NCI-H226 (cell line): ENCODE measurements around the gene NOTUM.
"Not testable (repeated sequence)": the region's sequence is repeated elsewhere in the genome, so short reads cannot be mapped to it uniquely, and the experiment has no call there.

Source experiments
- DNase-seq: peaks from one replicate; pipeline ENCODE4 v3.0.0-alpha.2; 2015

Gene NOTUM

DNA sequence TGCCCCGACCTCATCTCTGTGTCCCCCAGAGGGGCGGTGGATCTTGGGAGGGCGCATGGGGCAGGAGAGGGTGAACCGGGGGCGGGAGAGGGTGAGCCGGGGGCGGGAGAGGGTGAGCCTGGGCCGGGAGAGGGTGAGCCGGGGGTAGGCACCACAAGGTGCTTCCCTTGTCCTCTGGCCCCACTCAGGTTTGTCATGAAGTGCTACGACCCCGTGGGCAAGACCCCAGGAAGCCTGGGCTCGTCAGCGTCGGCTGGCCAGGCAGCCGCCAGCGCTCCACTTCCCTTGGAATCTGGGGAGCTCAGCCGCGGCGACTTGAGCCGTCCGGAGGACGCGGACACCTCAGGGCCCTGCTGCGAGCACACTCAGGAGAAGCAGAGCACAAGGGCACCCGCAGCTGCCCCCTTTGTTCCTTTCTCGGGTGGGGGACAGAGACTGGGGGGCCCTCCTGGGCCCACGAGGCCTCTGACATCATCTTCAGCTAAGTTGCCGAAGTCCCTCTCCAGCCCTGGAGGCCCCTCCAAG lies 35.3 kb upstream of the NOTUM start:
- DNase-seq: no peak

- no peak for DNase-seq
These were observed 34.7 kb upstream of the NOTUM start for GRCh38 chr17:81995463-81996231.

DNA sequence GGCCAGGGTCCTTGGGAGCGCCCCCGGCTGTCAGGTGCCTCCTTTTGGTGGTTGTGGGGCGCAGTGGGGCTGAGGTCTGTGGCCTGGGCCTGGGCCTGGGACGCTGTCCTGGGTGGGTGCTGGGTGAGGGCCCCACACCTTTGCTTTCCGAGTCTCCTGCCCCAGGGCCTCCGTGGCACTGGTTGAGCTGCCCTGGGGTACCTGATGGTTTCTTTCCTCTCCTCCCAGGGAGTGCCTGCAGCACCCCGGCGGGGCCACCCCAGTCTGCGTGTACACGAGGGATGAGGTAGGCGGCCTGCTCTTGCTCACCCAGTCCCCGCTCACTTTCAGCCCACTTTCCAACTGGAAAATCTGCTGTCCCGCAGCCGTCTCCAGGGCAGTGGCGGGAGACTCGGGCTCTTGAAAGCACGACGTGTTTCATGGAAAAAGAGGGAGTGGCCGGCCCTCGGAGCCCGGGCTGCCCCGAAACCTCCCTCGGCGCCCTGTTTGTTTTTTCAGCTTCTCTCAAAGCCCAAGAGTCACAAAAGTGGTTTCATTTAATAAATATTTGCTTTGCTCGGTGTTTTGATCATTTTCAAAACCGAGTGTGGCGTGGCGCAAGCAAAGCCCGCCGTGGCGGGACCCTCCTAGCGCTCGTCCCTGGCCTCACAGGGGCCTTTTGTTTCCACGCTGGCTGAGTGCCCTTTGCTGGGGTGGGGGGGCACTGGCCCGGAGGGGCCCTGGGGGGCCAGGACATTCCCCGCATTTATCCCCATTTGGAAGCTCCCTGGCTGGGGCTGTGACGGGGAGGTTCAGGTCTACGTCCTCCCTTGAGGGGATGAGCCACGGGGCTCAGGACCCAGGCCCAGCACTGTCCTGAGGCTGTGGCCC lies 33.8 kb upstream of the NOTUM start:
- no peak for DNase-seq

DNA sequence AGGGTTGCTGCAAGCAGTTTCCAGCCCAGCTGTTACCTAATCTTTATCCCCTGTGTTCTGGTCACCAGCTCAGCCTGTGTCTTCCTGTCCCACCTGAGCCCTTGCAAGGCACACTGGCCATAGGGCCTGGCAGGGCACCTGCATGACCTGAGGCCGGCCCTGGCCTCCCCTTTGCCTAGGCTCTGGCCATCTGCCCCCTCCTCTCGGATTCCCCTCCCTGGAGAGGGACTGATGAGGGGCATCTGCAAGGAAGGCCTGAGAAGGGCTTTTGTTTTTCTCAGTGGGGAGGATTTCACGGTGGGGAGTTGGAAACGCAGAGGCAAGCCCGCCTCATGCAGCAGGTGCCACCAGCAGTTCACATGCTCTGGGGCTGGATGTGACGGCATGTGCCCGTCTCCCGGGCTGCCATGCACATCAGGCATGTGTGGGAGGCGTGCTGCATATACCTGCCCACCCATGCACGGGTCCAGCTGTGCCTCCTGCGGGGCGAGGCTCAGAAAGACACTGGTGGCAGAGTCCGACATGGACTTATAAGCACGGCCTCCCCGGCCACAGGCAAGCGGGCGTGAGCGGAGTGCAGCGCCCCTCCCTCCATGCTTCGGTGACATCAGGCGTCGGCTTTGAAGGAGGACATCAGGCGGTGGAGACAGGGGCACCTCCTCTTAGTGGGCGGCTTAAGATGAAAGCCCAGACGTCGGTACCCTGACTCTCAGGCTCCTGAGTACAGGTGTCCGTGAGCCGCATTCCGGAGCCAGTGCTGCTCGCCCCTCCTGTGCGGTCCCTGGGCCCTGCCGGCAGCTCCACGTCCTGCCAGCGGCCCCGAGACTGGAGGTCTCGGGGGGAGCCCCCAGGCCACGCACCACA lies 33.0 kb upstream of the NOTUM start:
- DNase-seq: no peak

- DNase-seq: no peak
These were observed 31.5 kb upstream of the NOTUM start for GRCh38 chr17:81992306-81993102.

- no peak for DNase-seq
These were observed 30.8 kb upstream of the NOTUM start for GRCh38 chr17:81991684-81992305.

GRCh38 chr17:81990836-81991683 lies 30.1 kb upstream of the NOTUM start:
- DNase-seq: no peak

- no peak for DNase-seq
These were observed 26.3 kb upstream of the NOTUM start for GRCh38 chr17:81987161-81987770.

DNA sequence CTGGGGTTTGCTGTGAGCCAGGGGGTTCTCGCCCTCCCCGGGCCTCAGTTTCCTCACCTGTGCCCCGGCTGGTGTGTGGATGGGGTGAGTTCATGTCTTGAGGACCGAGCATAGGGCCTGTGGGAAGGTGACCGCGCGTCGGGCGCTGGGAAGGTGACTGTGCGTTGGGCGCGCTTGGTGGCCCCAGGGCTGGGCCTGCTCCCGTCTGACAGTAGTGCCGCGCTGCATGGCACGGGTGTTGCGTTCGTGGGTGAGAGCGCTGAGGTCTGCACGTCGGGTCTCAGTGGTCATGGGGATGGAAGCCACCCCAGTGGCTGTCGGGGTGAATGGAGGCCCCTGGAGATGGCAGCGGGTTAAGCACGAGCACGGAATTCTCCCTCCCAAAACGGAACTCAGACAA lies 25.6 kb upstream of the NOTUM start:
- no peak for DNase-seq

DNA sequence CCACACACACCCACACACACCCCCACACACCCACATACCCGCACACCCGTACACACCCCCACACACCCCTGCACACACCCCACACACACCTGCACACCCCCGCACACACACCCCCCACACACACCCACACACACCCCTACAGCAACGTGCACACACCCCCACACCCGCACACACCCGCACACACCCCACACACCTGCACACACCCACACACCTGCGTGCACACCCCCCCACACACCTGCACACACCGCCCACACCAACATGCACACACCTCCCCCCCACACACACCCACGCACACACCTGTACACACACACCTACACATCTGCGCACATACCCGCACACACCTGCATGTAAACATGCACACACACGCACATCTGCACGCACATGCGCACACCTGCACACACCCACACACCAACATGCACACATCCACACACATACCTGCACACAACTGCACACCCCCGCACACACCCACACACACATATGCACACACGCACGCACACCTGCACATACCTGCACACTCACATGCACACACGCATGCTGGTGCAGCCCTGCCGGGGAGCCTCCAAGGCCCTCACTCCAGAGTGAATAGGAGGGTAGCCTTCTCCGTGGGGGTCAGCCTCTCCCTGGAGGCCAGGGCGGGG lies 23.9 kb upstream of the NOTUM start:
- DNase-seq: no peak

DNA sequence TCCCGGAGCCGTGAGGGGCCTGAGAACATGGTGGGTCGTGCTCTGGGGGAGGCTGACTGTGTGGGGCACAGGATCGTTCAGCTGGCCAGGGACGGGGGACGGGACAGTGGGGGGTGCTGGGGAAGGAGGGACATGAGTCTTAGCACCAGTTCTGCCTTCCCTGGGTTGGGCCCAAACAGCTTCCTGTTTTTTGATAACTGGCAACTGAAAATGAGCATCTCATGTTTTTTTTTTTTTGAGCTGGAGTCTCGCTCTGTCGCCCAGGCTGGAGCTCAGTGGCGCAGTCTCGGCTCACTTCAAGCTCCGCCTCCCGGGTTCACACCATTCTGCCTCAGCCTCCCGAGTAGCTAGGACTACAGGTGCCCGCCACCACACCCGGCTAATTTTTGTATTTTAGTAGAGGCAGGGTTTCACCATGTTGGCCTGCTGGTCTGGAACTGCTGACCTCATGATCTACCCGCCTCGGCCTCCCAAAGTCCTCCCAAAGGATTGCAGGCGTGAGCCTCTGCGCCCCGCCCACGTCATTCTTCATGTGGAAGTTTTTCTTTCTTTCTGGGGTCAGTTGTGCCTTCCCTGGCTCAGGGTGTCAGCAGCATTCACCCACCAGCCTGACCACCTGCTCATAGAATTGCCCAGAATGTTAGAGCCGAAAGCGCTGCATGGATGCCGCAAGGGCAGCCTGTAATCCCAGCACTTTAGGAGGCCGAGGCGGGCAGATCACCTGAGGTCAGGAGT lies 22.8 kb upstream of the NOTUM start:
- DNase-seq: no peak

DNA sequence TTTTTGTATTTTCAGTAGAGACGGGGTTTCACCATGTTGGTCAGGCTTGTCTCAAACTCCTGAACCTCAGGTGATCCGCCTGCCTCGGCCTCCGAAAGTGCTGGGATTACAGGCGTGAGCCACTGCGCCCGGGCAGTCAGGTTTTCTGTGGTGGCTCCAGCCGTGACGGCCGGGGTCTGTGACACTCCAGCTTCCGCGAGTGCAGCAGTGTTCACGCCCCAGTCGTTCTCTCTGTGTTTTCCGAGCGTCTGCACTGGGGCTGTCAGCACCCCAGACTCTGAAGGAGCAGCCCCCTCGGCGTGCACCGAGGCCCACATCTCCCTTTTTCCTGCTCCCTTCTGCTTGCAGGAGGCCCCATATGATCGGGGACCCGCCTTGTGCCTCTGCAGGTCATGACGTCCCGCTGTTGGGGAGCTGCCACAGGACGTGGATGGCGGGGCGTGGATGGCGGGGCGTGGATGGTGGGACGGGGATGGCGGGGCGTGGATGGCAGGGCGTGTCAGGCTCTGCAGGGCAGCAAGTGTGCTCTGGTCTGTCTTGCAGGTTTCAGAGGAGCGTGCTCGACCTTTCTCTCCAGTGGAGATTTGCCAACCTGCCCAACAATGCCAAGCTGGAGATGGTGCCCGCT lies 22.1 kb upstream of the NOTUM start:
- DNase-seq: no peak

DNA sequence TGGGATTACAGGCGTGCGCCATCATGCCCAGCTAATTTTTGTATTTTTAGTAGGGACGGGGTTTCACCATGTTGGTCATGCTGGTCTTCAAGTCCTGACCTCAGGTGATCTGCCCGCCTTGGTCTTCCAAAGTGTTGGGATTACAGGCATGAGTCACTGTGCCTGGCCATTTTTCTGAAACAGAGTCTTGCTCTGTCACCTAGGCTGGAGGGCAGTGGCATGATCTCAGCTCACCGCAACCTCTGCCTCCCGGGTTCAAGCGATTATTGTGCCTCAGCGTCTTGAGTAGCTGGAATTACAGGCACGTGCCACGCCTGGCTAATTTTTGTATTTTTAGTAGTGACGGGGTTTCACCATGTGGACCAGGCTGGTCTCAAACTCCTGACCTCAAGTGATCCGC lies 20.5 kb upstream of the NOTUM start:
- DNase-seq: not testable (repeated sequence)

DNA sequence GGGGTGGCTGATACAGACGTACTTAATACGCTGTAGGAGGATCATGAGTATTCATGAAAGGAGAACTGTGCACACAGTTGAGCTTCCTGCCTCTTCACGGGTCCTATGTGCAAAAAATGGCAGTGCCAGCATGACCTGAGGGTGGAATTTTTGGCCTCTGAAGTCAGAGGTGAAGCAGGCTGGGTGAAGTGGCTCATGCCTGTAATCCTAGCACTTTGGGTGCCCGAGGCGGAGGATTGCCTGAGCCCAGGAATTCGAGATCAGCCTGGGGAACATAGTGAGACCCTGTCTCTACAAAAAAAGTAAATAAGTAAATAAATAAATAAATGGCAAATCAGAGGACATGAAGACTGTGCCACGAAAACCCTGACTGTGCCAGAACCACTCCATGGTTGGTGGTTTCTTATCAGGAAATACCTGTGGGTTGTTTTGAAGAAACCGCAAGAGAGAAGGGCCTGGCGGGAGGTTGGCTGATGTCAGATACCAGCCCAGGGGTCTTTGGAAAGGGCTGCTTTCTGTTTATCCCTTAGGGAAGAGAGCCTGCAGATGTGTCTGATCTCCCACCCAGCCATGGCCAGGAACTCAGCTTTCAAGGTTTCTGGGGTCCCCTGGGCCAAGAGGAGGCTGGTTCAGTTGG lies 19.8 kb upstream of the NOTUM start:
- DNase-seq: peak; percentile 79

DNA sequence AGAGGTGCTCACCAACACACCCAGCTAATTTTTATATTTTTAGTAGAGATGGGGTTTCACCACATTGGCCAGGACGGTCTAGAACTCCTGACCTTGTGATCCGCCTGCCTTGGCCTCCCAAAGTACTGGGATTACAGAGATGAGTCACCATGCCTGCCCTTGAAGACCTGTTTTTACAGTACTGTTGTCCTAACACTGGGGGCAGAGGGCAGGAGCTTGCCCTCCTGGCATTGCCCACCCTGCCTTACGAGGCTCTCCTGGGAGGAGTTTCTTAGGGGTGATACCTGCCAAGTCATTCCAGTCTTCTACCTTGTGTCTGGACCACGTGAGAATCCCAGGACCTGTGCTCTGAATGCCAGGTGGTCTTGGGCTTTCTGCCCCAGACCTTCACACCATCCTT lies 19.1 kb upstream of the NOTUM start:
- no peak for DNase-seq

GRCh38 chr17:81978524-81979298 lies 17.7 kb upstream of the NOTUM start:
- DNase-seq: no peak

DNA sequence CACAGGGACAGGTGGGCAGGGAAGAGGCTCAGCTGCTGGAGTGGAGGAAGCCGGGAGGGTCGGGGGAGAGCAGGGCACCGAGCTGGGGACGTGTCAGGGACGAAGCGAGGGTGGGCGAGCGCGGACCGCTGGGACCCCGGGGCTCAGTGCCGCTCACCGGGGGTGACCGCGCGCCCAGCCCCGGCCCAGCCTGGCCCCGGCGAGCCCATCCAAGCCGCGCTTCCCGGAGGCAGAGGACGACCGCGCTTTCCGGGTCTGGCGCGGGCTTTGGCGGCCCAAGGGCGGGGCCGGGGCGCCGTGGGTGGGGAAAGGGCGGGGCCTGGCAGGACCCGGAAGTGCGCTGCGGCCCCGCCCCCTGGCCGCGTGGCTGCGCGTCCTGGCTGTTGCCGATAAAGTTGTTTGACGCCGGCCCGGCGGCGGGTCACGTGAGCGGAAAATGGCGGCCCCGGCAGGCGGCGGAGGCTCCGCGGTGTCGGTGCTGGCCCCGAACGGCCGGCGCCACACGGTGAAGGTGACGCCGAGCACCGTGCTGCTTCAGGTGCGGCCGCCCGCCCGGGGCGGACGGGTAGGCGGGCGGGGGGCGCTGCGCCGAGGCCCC lies 16.3 kb upstream of the NOTUM start, which contains the start of gene ASPSCR1:
Gene ASPSCR1 (plus strand): TSS at position 419 of the 598 bp plus-strand sequence. CDS start 18 bp downstream, at position 437.
- peak; percentile 76 for DNase-seq
